Hepatocyte (in vitro differentiated cells): ENCODE data around the gene RPS21. TPM values are rescaled to one million over a fixed set of nuclear protein-coding genes. Genes with fewer than 3 reads are reported as not detected.

ENCODE experiments used
- DNase-seq: peaks from one replicate; pipeline ENCODE4 v3.0.0-alpha.2; 2016; ENCODE audit warnings: low spot score
- H2AFZ ChIP-seq: fragments of 200-600 bp; sonication (generic); 2 replicates; pipeline ENCODE4 v1.6.0; 2016; ENCODE audit warnings: antibody characterized with exemption, mild to moderate bottlenecking
- H3K27ac ChIP-seq: fragments of 200-600 bp; sonication (generic); 2 replicates; pipeline ENCODE4 v1.5.1; 2016; ENCODE audit warnings: mild to moderate bottlenecking
- H3K27me3 ChIP-seq: fragments of 200-600 bp; sonication (generic); 2 replicates; pipeline ENCODE4 v1.6.1; 2016
- H3K36me3 ChIP-seq: fragments of 200-600 bp; sonication (generic); replicated peaks from 2 replicates; pipeline ENCODE4 v1.5.1; 2016; ENCODE audit warnings: low read depth; ENCODE audit not compliant: insufficient read depth
- H3K4me1 ChIP-seq: fragments of 200-600 bp; sonication (generic); 2 replicates; pipeline ENCODE4 v1.5.1; 2016; ENCODE audit warnings: mild to moderate bottlenecking, moderate library complexity; ENCODE audit not compliant: insufficient read depth
- H3K4me2 ChIP-seq: fragments of 200-600 bp; sonication (generic); 2 replicates; pipeline ENCODE4 v1.6.0; 2016
- H3K4me3 ChIP-seq: fragments of 200-600 bp; sonication (generic); 2 replicates; pipeline ENCODE4 v1.5.1; 2016; ENCODE audit warnings: mild to moderate bottlenecking
- H3K79me2 ChIP-seq: fragments of 200-600 bp; sonication (generic); 2 replicates; pipeline ENCODE4 v1.6.0; 2017; ENCODE audit warnings: mild to moderate bottlenecking
- H3K9me2 ChIP-seq: fragments of 200-600 bp; sonication (generic); replicated peaks from 2 replicates; pipeline ENCODE4 v1.6.0; 2017; ENCODE audit warnings: mild to moderate bottlenecking; ENCODE audit not compliant: insufficient read depth
- H3K9me3 ChIP-seq: fragments of 200-600 bp; sonication (generic); 2 replicates; pipeline ENCODE4 v1.5.1; 2016; ENCODE audit warnings: low read depth, mild to moderate bottlenecking
- H4K20me1 ChIP-seq: fragments of 200-600 bp; sonication (generic); 2 replicates; pipeline ENCODE4 v1.6.0; 2016; ENCODE audit warnings: mild to moderate bottlenecking; ENCODE audit not compliant: insufficient read depth, poor library complexity, severe bottlenecking
- CTCF ChIP-seq: fragments of 200-600 bp; sonication (generic); IDR thresholded peaks from 2 replicates; pipeline ENCODE4 v1.5.1; 2016; ENCODE audit warnings: antibody characterized with exemption, mild to moderate bottlenecking; ENCODE audit not compliant: poor library complexity
- EZH2 ChIP-seq: fragments of 200-600 bp; sonication (generic); IDR thresholded peaks from 2 replicates; pipeline ENCODE4 v1.6.1; 2016; ENCODE audit warnings: antibody characterized with exemption, mild to moderate bottlenecking, borderline replicate concordance
- EZH2phosphoT487 ChIP-seq: fragments of 200-600 bp; sonication (generic); IDR thresholded peaks from one replicate; pipeline ENCODE4 v1.6.1; 2018; ENCODE audit warnings: antibody characterized with exemption, mild to moderate bottlenecking, low read depth, moderate library complexity; ENCODE audit not compliant: unreplicated experiment, severe bottlenecking
- WGBS: methylation state at CpG from one replicate; pipeline ENCODE4 v1.1.6; 2016; ENCODE audit warnings: low lambda C conversion rate; ENCODE audit errors: missing lambda C conversion rate; 5-methylcytosine and 5-hydroxymethylcytosine counted together
- polyA plus RNA-seq: library from polyadenylated mRNA; unstranded; fragments of >200 nt; fragmentation: Nextera tagmentation; extraction: Ambion mirVana; gene quantifications from 2 replicates; pipeline ENCODE4 v1.2.1, GENCODE V29; 2016
- total RNA-seq: library from RNA; depleted of rRNA; stranded (reverse); fragments of >200 nt; gene quantifications from 2 replicates; pipeline ENCODE4 v1.2.3, GENCODE V29; 2014

The RPS21 gene
- total and polyA plus RNA-seq, 2 experiments from 2014 or later: 460 to 1,754 TPM

GRCh38 chr20:62377615-62378178 lies 9.2 kb upstream of the RPS21 start:
- H3K27ac ChIP-seq: peak overlapping the region; percentile 88
- no peak for DNase-seq
- no peaks in the 10 kb centered on the region for H3K9me3 ChIP-seq
- no peaks in the 10 kb centered on the region for H3K27me3 ChIP-seq
- no peaks in the 10 kb centered on the region for H3K36me3 ChIP-seq
- H3K4me2 ChIP-seq: peak overlapping the region; percentile 37
- no peak overlapping the region for H2AFZ ChIP-seq
- peaks cover 51% of the 10 kb centered on the region for H3K4me1 ChIP-seq
- H4K20me1 ChIP-seq: no peaks in the 10 kb centered on the region
- TF ChIP-seq EZH2: no peak
- TF ChIP-seq EZH2phosphoT487: no peak
- no peak for TF ChIP-seq CTCF
- H3K9me2 ChIP-seq: no peaks in the 10 kb centered on the region
- no peak overlapping the region for H3K4me3 ChIP-seq
- WGBS: 83% methylated on average over 14 of the region's 15 CpGs
- H3K79me2 ChIP-seq: no peaks in the 10 kb centered on the region

- Histone ChIP-seq H3K4me1 (peaks cover 51% of the 10 kb centered on the region), H3K27ac (peak overlapping the region; percentile 88), H3K4me2 (peak overlapping the region; percentile 37), H3K36me3 (no peaks in the 10 kb centered on the region), H3K79me2 (no peaks in the 10 kb centered on the region), H3K9me3 (no peaks in the 10 kb centered on the region), H3K27me3 (no peaks in the 10 kb centered on the region), H3K9me2 (no peaks in the 10 kb centered on the region), H2AFZ (no peak overlapping the region), H4K20me1 (no peaks in the 10 kb centered on the region), H3K4me3 (no peak overlapping the region)
- 58% methylated on average over 21 of the region's 22 CpGs for WGBS
- TF ChIP-seq CTCF: no peak
- no peak for DNase-seq
Observed at GRCh38 chr20:62378215-62378614, 8.7 kb upstream of the RPS21 start.

- Histone ChIP-seq H3K4me2 (no peak overlapping the region), H4K20me1 (no peaks in the 10 kb centered on the region), H3K27me3 (no peaks in the 10 kb centered on the region), H2AFZ (no peak overlapping the region), H3K27ac (peak overlapping the region; percentile 34), H3K9me2 (no peaks in the 10 kb centered on the region), H3K79me2 (peaks cover 24% of the 10 kb centered on the region), H3K4me1 (peaks cover 33% of the 10 kb centered on the region), H3K4me3 (no peak overlapping the region), H3K9me3 (no peaks in the 10 kb centered on the region), H3K36me3 (no peaks in the 10 kb centered on the region)
- TF ChIP-seq EZH2 (no peak), EZH2phosphoT487 (no peak), CTCF (no peak)
- no peak for DNase-seq
- WGBS: 66% methylated on average over 16 of the region's 16 CpGs
Observed at GRCh38 chr20:62381202-62381797, 5.6 kb upstream of the RPS21 start.
